KBM-7 (cell line): ENCODE measurements around the gene SYNGAP1.
"Not testable (repeated sequence)": the region's sequence is repeated elsewhere in the genome, so short reads cannot be mapped to it uniquely, and the experiment has no call there.

ENCODE experiments used
- DNase-seq: peaks from one replicate; pipeline ENCODE4 v3.0.0-alpha.2; 2015
- in situ Hi-C: fragments of 300-500 bp; cut with MboI; formaldehyde crosslinking; loops from 2 replicates; pipeline ENCODE4 v1.14.3; 2020; ENCODE audit warnings: low sequenced_read_pairs, low pct_unique_long_range_greater_than_20kb, mixed read lengths

SYNGAP1 gene

DNA sequence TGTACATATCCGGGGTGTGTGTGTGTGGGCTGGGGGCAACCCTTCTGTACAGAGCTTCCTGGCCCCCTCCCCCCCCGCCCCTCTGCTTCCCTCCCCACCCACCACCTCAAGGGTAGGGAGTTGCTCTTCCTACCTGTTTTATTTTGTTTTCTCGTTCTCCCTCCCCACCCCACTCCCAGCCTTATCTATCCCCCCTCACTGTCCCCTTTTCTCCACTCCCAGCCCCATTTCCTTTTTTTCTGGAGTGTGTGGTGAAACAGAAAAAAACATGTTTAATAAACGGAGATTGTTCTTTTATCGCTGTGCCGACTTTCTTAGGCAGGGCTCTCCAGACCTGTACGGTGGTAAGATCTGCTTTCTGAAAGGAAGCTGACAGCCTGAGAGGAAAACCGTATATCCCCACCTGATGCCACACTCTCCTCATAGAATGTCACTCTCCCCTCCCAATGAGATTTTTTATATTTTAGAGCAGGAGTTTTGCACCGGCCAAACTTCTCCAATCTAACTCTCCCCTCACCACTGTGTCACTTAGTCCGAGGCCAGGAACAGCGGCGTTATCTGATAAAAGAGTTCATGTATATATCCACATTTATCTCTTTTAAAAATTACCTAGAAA is 33.6 kb downstream of the SYNGAP1 start:
- DNase-seq: peak; percentile 27
- in situ Hi-C loops: no loop called here

DNA sequence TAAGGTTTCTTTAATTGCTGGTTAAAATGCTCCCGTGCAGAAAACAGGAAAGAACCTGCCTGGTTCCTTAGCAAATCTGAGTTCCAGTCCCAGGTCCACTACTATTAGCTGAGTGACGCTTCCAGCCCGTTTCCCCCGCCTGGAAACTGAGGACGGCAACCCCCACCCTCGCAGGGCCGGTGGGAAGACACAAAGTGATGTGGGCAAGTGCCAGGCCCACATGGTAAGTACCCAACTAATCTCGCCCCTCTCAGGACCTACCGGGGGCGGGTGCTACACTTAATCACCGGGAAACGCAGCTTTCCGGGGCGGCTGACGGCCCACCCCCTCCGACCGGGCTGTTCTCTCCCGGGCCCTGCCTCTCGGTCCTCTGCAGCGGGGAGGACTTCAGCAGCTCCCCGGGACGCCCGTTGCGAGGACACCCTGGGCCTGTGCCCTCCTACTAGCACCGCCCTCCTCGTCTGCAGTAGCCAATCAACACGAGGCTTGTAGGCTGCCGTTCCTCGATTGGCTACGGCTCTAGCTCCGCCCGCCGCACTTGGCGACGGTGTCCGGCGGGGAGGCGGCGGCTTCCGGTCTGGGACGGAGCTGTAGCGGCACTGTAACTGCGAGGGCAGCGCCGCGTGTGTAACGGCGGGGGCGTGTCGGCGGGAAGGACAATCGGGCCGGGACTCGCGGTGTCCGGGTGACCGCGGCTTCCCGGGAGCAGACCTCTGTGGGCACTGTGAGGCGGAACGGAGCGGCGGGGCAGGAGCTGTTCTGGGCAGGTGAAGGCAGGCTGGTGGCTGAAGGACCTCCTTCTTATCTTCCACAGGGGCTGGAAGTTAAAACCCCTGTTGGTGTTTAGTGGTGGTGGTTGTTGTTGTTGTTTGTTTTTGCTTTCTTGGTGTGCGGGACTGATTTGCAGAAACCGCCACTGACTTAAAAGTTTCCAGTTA is 34.4 kb downstream of the SYNGAP1 start, which contains the start of gene ZBTB9:
ZBTB9 (plus strand) TSS at position 568 of the 938 bp plus-strand sequence. CDS start 525 bp downstream, outside the sequence.
- in situ Hi-C loops: no loop called here
- DNase-seq: peak; percentile 95

DNA sequence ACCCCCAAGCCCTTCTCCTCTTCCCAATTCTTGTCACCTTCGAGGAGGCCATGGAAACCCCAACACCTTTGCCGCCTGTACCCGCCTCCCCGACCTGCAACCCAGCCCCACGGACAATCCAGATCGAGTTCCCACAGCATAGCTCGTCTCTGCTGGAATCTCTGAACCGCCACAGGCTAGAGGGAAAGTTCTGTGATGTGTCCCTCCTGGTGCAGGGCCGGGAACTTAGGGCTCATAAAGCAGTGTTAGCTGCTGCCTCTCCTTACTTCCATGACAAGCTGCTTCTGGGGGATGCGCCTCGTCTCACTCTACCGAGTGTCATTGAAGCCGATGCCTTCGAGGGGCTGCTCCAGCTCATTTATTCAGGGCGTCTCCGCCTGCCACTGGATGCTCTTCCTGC is 35.2 kb downstream of the SYNGAP1 start:
- DNase-seq: no peak
- in situ Hi-C loops: no loop called here

DNA sequence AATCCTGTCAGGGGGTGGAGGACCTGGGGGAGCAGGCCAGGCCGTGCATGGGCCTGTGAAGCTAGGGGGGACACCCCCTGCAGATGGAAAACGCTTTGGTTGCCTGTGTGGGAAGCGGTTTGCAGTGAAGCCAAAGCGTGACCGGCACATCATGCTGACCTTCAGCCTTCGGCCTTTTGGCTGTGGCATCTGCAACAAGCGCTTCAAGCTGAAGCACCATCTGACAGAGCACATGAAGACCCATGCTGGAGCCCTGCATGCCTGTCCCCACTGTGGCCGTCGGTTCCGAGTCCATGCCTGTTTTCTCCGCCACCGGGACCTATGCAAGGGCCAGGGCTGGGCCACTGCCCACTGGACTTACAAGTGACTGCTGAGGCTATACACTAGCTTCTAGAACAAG is 36.3 kb downstream of the SYNGAP1 start:
- in situ Hi-C loops: no loop called here
- no peak for DNase-seq

DNA sequence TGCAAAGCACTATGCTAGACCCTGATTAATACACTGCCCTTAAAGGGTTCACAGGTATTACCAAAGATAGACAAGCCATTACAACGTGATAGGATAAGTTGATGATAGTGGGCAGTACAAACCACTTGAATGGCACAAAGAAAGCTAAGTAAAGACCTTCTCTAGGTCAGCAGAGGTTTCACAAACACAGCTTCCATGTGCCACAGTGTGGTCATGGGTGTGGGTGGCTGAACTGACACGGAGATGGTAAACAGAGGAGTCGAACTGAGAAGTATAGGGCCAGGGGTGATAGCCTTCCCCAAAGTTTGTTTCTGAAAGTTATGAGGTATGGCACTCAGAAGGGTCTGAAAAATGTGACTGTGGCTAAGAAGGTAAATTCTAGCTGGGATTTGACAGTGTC is 38.8 kb downstream of the SYNGAP1 start:
- in situ Hi-C loops: no loop called here
- no peak for DNase-seq

DNA sequence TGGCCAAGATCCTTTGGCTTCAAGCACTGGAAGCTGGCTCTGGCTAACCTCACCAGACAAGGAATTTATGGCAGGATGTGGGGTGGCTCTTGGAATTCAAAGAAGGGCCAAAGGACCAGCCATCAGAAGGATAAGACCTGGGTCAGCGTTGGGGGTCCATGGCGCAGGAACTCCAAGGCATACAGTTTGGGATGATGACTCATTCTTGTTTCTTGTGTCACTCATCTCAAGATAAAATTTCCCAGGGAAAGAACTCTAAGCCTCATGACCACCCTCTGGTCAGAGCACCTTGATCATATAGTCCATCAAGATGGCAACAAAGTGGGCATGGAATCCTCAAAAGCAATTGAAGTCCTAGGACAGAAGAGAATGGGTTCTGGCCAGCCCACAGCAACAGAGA is 39.4 kb downstream of the SYNGAP1 start:
- DNase-seq: no peak
- in situ Hi-C loops: no loop called here

DNA sequence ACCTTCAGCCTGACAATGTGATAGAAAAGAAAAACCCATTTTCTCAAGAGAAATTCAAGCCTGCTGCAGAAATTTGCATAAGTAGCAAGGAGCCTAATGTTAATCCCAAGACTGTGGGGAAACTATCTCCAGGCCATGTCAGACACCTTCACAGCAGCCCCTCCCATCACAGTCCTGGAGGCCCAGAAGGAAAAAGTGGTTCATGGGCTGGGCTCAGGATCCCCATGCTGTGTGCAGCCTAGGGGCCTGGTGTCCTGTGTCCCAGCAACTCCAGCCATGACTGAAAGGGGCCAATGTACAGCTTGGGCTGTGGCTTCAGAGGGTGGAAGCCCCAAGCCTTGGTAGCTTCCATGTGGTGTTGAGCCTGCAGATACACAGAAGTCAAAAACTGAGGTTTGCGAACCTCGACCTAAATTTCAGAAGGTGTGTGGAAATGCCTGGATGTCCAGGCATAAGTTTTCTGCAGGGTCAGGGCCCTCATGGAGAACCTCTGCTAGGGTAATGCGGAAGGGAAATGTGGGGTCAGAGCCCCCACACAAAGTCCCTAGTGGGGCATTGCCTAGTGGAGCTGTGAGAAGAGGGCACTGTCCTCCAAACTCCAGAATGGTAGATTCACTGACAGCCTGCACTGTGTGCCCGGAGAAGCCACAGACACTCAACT is 46.3 kb downstream of the SYNGAP1 start:
- no peak for DNase-seq
- in situ Hi-C loops: no loop called here

DNA sequence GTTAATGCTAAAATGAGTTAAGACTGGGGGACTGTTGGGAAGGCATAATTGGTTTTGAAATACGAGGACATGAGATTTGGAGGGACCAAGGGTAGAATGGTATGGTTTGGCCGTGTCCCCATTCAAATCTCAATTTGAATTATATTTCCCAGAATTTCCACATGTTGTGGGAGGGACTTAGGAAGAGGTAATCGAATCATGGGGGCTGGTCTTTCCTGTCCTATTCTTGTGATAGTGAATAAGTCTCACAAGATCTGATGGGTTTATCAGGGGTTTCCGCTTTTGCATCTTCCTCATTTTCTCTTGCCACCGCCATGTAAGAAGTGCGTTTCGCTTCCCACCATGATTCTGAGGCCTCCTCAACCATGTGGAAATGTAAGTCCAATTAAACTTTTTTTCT is 47.2 kb downstream of the SYNGAP1 start:
- in situ Hi-C loops: no loop called here
- DNase-seq: no peak

DNA sequence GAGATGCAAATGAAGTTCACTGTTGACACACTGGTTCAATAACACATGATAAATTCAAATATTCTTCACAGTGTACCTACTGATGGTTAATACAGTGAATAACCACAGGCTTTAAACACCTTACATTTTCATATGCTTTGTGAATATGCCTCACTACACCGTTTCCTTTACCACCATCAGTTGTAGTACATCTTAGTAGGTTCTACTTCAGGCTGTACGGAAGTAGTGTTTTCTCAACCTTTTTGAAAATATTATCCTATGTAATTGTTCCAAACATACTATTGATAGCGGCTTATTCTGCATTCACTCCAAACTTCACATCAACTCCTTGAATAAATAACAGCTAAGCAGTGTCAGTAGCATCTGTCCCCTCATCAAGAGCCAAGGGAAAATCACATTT is 49.8 kb downstream of the SYNGAP1 start:
- in situ Hi-C loops: no loop called here
- DNase-seq: no peak

DNA sequence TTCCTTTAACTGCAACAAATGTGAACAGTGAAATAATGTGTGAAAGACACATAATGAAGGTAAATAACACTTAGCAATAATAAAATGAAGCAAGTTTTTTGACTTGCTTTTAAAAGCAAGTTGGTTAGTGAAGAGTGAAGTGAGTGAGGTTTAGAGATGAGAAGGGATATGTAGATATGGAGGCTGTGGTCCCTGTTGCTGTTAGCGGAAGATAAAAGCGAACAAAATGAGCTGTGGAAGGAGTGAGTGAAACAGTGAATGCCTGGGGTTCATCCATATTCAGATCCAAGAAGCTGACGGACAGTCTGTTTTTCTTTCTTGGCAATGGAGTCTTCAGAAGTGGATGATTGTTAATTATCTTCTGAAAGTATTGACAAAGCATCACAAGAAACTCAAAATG is 58.0 kb downstream of the SYNGAP1 start:
- no peak for DNase-seq
- in situ Hi-C loops: no loop called here

DNA sequence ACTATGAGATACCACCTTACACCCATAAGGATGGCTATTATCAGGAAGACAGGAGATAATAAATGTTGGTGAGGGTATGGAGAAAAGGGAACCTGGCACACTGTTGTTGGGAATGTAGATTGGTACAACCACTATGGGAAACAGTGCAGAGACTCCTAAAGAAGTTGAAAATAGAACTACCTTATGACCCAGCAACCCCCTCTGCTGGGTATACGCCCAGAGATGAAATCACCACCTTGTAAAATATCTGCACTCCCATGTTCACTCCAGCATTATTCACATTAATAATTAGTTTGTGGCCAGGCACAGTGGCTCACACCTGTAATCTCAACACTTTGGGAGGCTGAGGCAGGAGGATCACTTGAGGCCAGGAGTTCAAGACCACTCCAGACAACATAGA is 61.3 kb downstream of the SYNGAP1 start:
- DNase-seq: no peak
- in situ Hi-C loops: no loop called here

DNA sequence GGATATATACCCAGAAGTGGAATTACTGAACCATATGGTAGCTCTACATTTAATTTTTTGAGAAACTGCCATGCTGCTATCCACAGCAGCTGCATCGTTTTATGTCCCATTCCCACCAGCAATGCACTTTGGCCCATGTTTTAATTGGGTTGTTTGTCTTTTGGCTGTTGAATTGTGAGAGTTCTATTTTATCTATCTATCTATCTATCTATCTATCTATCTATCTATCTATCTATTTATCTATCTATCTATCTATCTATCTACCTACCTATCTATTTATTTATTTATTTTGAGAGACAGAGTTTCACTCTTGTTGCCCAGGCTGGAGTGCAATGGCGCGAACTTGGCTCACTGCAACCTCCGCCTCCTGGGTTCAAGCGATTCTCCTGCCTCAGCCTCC is 62.8 kb downstream of the SYNGAP1 start:
- in situ Hi-C loops, DNase-seq: not testable (repeated sequence)

DNA sequence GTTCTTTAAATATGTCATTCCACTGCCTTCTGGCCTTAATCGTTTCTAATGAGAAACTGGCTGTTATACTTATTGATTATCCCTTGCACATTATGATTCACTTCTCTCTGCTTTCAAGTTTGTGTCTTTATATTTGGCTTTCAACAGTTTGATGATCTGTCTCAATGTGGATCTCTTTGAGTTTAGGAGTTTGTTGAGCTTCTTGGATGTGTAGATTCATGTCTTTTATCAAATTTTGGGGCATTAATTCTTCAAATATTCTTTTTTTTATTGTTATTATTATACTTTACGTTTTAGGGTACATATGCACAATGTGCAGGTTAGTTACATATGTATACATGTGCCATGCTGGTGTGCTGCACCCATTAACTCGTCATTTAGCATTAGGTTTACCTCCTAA is 63.8 kb downstream of the SYNGAP1 start:
- no peak for DNase-seq
- in situ Hi-C loops: no loop called here

DNA sequence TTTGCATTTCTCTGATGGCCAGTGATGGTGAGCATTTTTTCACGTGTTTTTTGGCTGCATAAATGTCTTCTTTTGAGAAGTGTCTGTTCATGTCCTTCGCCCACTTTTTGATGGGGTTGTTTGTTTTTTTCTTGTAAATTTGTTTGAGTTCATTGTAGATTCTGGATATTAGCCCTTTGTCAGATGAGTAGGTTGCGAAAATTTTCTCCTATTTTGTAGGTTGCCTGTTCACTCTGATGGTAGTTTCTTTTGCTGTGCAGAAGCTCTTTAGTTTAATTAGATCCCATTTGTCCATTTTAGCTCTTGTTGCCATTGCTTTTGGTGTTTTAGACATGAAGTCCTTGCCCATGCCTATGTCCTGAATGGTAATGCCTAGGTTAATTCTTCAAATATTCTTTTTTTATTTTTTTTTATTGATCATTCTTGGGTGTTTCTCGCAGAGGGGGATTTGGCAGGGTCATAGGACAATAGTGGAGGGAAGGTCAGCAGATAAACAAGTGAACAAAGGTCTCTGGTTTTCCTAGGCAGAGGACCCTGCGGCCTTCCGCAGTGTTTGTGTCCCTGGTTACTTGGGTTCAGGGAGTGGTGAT is 64.9 kb downstream of the SYNGAP1 start:
- DNase-seq, in situ Hi-C loops: not testable (repeated sequence)

DNA sequence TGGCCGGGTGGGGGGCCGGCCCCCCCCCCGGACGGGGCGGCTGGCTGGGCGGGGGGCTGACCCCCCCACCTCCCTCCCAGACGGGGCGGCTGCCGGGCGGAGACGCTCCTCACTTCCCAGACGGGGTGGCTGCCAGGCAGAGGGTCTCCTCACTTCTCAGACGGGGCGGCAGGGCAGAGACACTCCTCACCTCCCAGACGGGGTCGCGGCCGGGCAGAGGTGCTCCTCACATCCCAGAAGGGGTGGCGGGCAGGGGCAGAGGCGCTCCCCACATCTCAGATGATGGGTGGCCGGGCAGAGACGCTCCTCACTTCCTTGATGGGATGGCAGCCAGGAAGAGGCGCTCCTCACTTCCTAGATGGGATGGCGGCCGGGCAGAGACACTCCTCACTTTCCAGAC is 65.8 kb downstream of the SYNGAP1 start:
- DNase-seq, in situ Hi-C loops: not testable (repeated sequence)

DNA sequence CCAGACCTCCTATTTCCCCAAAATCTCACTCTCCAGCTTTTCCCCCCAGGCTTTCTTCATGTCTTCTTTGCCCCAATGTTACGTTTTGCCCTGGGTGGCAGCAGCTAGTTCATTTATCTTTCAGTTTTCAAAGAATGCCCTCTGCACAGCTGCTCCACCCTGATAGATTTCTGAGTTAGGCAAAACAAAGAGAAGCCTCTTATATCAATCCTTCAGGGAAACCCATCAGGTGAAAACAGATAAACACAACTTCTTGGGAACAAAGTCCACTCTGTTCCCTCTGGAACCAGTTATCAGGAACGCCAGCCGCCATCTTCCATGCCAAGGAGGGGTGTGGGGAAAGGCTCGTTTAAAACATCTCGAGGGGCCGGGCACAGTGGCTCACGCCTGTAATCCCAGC is 68.5 kb downstream of the SYNGAP1 start:
- in situ Hi-C loops: no loop called here
- no peak for DNase-seq

DNA sequence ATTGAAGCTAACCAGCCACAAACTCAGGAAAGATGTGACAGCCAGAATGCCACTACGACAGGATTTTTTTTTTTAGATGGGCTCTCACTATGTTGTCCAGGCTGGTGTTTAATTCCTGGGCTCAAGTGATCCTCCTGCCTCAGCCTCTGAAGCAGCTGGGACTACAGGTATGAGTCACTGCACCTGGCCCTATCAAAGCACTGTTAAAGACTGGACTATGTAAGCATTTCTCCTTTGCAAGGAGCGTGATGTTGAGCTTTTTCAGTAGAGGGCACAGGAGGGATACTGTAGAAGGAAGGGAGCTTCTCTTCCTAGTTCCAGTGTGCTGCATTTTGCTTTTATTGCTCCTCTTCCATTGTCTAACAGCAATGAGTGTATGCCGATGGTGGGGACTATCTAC is 70.3 kb downstream of the SYNGAP1 start:
- no peak for DNase-seq
- in situ Hi-C loops: no loop called here

DNA sequence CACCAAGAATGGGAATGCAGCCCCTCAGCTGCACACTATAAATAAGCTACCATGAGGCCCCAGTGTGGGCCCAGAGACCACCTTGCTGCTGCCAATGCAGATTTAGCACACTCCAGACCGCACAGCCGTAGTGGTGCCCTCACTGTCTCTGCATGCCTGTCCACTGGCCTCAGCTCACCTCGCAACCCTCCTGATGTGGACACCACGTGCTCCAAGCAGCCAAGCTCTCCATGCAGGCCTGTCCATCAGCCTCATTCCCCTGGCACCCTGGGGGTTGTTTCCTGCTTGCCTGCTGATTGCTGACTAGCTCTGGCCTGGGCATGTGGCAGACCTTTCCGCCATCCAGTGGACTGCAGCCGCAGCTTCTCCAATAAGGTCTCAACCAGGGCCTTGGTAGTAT is 70.8 kb downstream of the SYNGAP1 start:
- DNase-seq: no peak
- in situ Hi-C loops: no loop called here

DNA sequence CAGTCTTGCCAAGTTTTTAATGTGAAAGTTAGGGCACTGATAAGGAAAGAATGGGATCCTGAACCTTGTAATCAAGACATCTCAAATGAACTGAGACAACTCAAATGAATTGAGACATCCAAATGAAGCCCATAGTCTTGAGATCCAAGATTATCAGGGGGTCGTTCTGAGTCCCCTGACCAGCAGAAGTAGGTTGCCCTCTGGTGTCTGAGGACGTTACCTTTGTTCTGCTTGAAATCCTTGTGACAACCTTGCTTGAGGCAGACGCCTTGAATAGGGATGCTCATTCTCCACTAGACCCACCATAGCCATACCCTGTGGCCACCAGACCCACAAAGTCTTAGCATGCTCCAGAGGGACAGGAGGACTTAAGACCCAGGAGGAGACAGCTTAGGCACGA is 72.2 kb downstream of the SYNGAP1 start:
- DNase-seq: no peak
- in situ Hi-C loops: no loop called here

DNA sequence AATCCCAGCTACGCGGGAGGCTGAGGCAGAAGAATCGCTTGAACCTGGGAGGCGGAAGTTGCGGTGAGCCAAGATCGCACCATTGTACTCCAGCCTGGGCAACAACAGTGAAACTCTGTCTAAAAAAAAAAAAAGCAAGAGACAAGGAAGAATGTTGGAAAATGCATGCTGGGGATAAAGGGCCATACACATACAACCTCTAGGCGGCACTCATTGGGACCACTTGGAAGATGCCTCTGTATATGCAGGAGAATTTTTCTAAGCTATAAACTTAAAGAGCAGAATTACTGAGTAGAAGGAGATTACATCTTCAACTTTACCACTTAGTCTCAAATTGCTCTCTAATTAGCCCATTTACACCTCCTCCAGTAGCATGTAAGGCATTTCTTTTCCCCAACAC is 77.3 kb downstream of the SYNGAP1 start:
- in situ Hi-C loops: no loop called here
- no peak for DNase-seq
